H9 (cell line): ENCODE measurements around the gene CDH13. TPM values are rescaled to one million over a fixed set of nuclear protein-coding genes. Genes with fewer than 3 reads are reported as not detected.

Experiments used
- DNase-seq: peaks from one replicate; pipeline ENCODE4 v3.0.0-alpha.2; 2017
- H2AFZ ChIP-seq: one replicate; pipeline ENCODE4 v1.6.1; 2013; ENCODE audit warnings: mild to moderate bottlenecking, low read length, control low read depth, moderate library complexity
- H2AK5ac ChIP-seq: 2 replicates; pipeline ENCODE4 v1.6.1; 2013; ENCODE audit warnings: low read length, control low read depth, mixed read lengths; ENCODE audit not compliant: insufficient read length
- H2BK120ac ChIP-seq: one replicate; pipeline ENCODE4 v1.6.1; 2013; ENCODE audit warnings: low read depth, mild to moderate bottlenecking, low read length, control low read depth, inconsistent platforms; ENCODE audit not compliant: poor library complexity, severe bottlenecking
- H2BK12ac ChIP-seq: 2 replicates; pipeline ENCODE4 v1.6.1; 2013; ENCODE audit warnings: low read length, control low read depth, mixed read lengths, low read depth; ENCODE audit not compliant: insufficient read length
- H2BK15ac ChIP-seq: 2 replicates; pipeline ENCODE4 v1.6.1; 2013; ENCODE audit warnings: low read depth, low read length, control low read depth
- H2BK20ac ChIP-seq: one replicate; pipeline ENCODE4 v1.6.1; 2013; ENCODE audit warnings: low read depth, mild to moderate bottlenecking, low read length, control low read depth, inconsistent platforms; ENCODE audit not compliant: poor library complexity, severe bottlenecking
- H2BK5ac ChIP-seq: 2 replicates; pipeline ENCODE4 v1.6.1; 2013; ENCODE audit warnings: low read length, control low read depth, mixed read lengths; ENCODE audit not compliant: insufficient read length
- H3K14ac ChIP-seq: 2 replicates; pipeline ENCODE4 v1.6.1; 2013; ENCODE audit warnings: low read length, control low read depth; ENCODE audit not compliant: insufficient read depth
- H3K18ac ChIP-seq: 2 replicates; pipeline ENCODE4 v1.6.1; 2013; ENCODE audit warnings: low read depth, mild to moderate bottlenecking, mixed read lengths, low read length, control low read depth; ENCODE audit not compliant: insufficient read length
- H3K23ac ChIP-seq: 2 replicates; pipeline ENCODE4 v1.6.1; 2013; ENCODE audit warnings: low read length, control low read depth, mixed read lengths, low read depth; ENCODE audit not compliant: insufficient read length
- H3K23me2 ChIP-seq: 2 replicates; pipeline ENCODE4 v1.6.1; 2013; ENCODE audit warnings: low read depth, mild to moderate bottlenecking, mixed read lengths, low read length, control low read depth; ENCODE audit not compliant: insufficient read length, poor library complexity, severe bottlenecking
- H3K27ac ChIP-seq: 2 replicates; pipeline ENCODE4 v1.5.1; 2013; ENCODE audit warnings: low read length, control low read depth, mixed read lengths, low read depth; ENCODE audit not compliant: insufficient read length
- H3K27me3 ChIP-seq: 2 replicates; pipeline ENCODE4 v1.6.1; 2013; ENCODE audit warnings: low read length, control low read depth, inconsistent platforms; ENCODE audit not compliant: insufficient read depth
- H3K4ac ChIP-seq: 2 replicates; pipeline ENCODE4 v1.6.1; 2013; ENCODE audit warnings: low read depth, mild to moderate bottlenecking, control low read depth, inconsistent platforms, low read length, moderate library complexity
- H3K4me1 ChIP-seq: 2 replicates; pipeline ENCODE4 v1.6.1; 2013; ENCODE audit warnings: low read length, control low read depth, inconsistent platforms; ENCODE audit not compliant: insufficient read depth
- H3K4me2 ChIP-seq: 2 replicates; pipeline ENCODE4 v1.6.1; 2013; ENCODE audit warnings: low read length, control low read depth, mixed read lengths; ENCODE audit not compliant: insufficient read length, insufficient read depth
- H3K56ac ChIP-seq: 2 replicates; pipeline ENCODE4 v1.6.1; 2013; ENCODE audit warnings: low read depth, mild to moderate bottlenecking, mixed read lengths, low read length, control low read depth; ENCODE audit not compliant: insufficient read length
- H3K79me1 ChIP-seq: 2 replicates; pipeline ENCODE4 v1.6.1; 2013; ENCODE audit warnings: low read depth, mild to moderate bottlenecking, moderate library complexity, low read length, control low read depth, inconsistent platforms; ENCODE audit not compliant: insufficient read depth, poor library complexity, severe bottlenecking
- H3K79me2 ChIP-seq: 2 replicates; pipeline ENCODE4 v1.6.1; 2013; ENCODE audit warnings: low read length, control low read depth, inconsistent platforms; ENCODE audit not compliant: insufficient read depth
- H3K9ac ChIP-seq: 2 replicates; pipeline ENCODE4 v1.6.1; 2013; ENCODE audit warnings: low read length, control low read depth, mixed read lengths; ENCODE audit not compliant: insufficient read length; ENCODE audit errors: extremely low read depth
- H3K9me3 ChIP-seq: one replicate; pipeline ENCODE4 v1.6.1; 2013; ENCODE audit warnings: low read depth, low read length, inconsistent platforms; ENCODE audit not compliant: control insufficient read depth
- H3T11ph ChIP-seq: one replicate; pipeline ENCODE4 v1.6.1; 2013; ENCODE audit warnings: mild to moderate bottlenecking, low read length, control low read depth, inconsistent platforms
- H4K20me1 ChIP-seq: one replicate; pipeline ENCODE4 v1.6.1; 2013; ENCODE audit not compliant: control insufficient read depth, insufficient read length, insufficient read depth
- H4K5ac ChIP-seq: 2 replicates; pipeline ENCODE4 v1.6.1; 2013; ENCODE audit warnings: low read depth, mild to moderate bottlenecking, mixed read lengths, low read length, control low read depth; ENCODE audit not compliant: insufficient read length
- H4K8ac ChIP-seq: replicated peaks from 2 replicates; pipeline ENCODE4 v1.6.1; 2013; ENCODE audit warnings: low read length, control low read depth, mixed read lengths, low read depth; ENCODE audit not compliant: insufficient read length
- H4K91ac ChIP-seq: 2 replicates; pipeline ENCODE4 v1.6.1; 2013; ENCODE audit warnings: low read depth, mild to moderate bottlenecking, moderate library complexity, mixed read lengths, low read length, control low read depth; ENCODE audit not compliant: insufficient read length
- H3K27ac Mint-ChIP-seq, 3 experiments: 2 replicates in 2 of 3; 3 replicates in 1 of 3; pipeline ENCODE4 v1.8.0; 2020 to 2021; ENCODE audit warnings: mixed read lengths in 3 of 3, mild to moderate bottlenecking in 1 of 3, moderate library complexity in 1 of 3
- H3K27me3 Mint-ChIP-seq: 2 replicates; pipeline ENCODE4 v1.8.0; 2021; ENCODE audit warnings: low read depth, mild to moderate bottlenecking, moderate library complexity, mixed read lengths
- H3K36me3 Mint-ChIP-seq, 3 experiments: 2 replicates in 2 of 3; 3 replicates in 1 of 3; pipeline ENCODE4 v1.8.0; 2020 to 2021; ENCODE audit warnings: low read depth in 3 of 3, mixed read lengths in 3 of 3; ENCODE audit not compliant: insufficient read depth in 1 of 3
- H3K4me1 Mint-ChIP-seq, 2 experiments: 2 replicates each; pipeline ENCODE4 v1.8.0; 2020; ENCODE audit warnings: mixed read lengths in 2 of 2
- H3K4me3 Mint-ChIP-seq, 2 experiments: 2 replicates in 1 of 2; 3 replicates in 1 of 2; pipeline ENCODE4 v1.8.0; 2020 to 2021; ENCODE audit warnings: mild to moderate bottlenecking in 2 of 2, mixed read lengths in 2 of 2, moderate library complexity in 1 of 2
- H3K9me3 Mint-ChIP-seq, 2 experiments: 2 replicates in 1 of 2; 3 replicates in 1 of 2; pipeline ENCODE4 v1.8.0; 2020; ENCODE audit warnings: mild to moderate bottlenecking in 2 of 2, mixed read lengths in 2 of 2, moderate library complexity in 1 of 2
- WGBS: extraction: QIAGEN DNeasy Blood & Tissue Kit; methylation state at CpG from one replicate; pipeline ENCODE4 v1.1.7; 2013; ENCODE audit warnings: missing lambda C conversion rate, low lambda C conversion rate, mixed read lengths; ENCODE audit not compliant: insufficient read length; ENCODE audit errors: extremely low coverage; 5-methylcytosine and 5-hydroxymethylcytosine counted together
- total RNA-seq: library from RNA; stranded (reverse); gene quantifications from 2 replicates; pipeline ENCODE4 v1.2.1, GENCODE V29; 2021
- TF ChIP-seq, protein P1 (sequence below): fragments of 200-600 bp; sonication (generic); conservative IDR thresholded peaks from 3 replicates; pipeline ENCODE4 v1.8.0; 2021; ENCODE audit warnings: antibody characterized with exemption, mild to moderate bottlenecking

CDH13 gene
- total RNA-seq, 1 experiment from 2014 or later: 1.5 TPM

DNA sequence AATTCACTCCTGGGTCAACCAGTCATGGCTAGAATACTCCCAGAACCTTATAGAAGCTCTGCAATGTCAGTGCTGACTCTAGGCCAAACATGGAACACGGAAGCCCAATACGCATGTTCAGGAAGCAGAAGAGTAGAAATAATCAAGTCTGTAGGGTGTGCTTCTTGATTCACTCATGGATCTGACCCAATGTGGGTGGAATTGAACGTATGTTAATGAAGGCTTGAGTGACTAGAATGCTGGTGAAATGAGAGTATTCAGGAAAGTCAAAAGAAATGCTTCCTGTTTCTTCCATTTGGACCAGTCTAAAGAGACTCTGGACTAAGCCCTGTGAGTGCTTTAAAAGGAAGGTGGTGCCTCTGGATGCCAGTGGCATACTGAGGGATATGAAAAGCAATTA is 395.0 kb downstream of the CDH13 start:
- Histone ChIP-seq H3K4ac (no peak overlapping the region), H2BK15ac (no peak overlapping the region), H3K4me2 (no peak overlapping the region), H2AFZ (no peak overlapping the region), H3T11ph (no peak overlapping the region), H2BK20ac (no peak overlapping the region), H3K27me3 (no peaks in the 10 kb centered on the region), H4K20me1 (no peaks in the 10 kb centered on the region), H3K18ac (no peak overlapping the region), H3K23ac (no peak overlapping the region), H3K9ac (no peak overlapping the region), H4K8ac (no peak overlapping the region), H3K27ac (no peak overlapping the region), H3K14ac (no peak overlapping the region), H3K23me2 (no peaks in the 10 kb centered on the region), H2BK5ac (no peak overlapping the region), H4K91ac (no peak overlapping the region), H2BK120ac (no peak overlapping the region), H3K79me2 (no peaks in the 10 kb centered on the region), H3K56ac (no peak overlapping the region), H2AK5ac (no peak overlapping the region), H4K5ac (no peak overlapping the region), H2BK12ac (no peak overlapping the region), H3K79me1 (no peaks in the 10 kb centered on the region), H3K4me1 (no peaks in the 10 kb centered on the region), H3K9me3 (no peaks in the 10 kb centered on the region)
- H3K4me1 Mint-ChIP-seq: no peaks in the 10 kb centered on the region
- no peaks in the 10 kb centered on the region for H3K36me3 Mint-ChIP-seq
- no peaks in the 10 kb centered on the region; the same call in 1 of the 2 replicates for H3K27me3 Mint-ChIP-seq
- no peak overlapping the region for H3K4me3 Mint-ChIP-seq
- no peak for DNase-seq
- TF ChIP-seq, protein P1, sequence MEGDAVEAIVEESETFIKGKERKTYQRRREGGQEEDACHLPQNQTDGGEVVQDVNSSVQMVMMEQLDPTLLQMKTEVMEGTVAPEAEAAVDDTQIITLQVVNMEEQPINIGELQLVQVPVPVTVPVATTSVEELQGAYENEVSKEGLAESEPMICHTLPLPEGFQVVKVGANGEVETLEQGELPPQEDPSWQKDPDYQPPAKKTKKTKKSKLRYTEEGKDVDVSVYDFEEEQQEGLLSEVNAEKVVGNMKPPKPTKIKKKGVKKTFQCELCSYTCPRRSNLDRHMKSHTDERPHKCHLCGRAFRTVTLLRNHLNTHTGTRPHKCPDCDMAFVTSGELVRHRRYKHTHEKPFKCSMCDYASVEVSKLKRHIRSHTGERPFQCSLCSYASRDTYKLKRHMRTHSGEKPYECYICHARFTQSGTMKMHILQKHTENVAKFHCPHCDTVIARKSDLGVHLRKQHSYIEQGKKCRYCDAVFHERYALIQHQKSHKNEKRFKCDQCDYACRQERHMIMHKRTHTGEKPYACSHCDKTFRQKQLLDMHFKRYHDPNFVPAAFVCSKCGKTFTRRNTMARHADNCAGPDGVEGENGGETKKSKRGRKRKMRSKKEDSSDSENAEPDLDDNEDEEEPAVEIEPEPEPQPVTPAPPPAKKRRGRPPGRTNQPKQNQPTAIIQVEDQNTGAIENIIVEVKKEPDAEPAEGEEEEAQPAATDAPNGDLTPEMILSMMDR: no peak
- H3K27ac Mint-ChIP-seq: no peak overlapping the region
- H3K9me3 Mint-ChIP-seq: peaks cover 0 to 4% of the 10 kb centered on the region in 2 experiments; a peak in 2 of 5 replicates
- WGBS: no CpG with 5 or more reads among the region's 3 CpGs
